GM18520 (cell line): ENCODE results near the gene IGF2BP2.

Experiments used
- ATAC-seq: cut with Tn5 transposase; IDR thresholded peaks from one replicate; pipeline ENCODE4 v1.9.1; 2021; ENCODE audit not compliant: unreplicated experiment

Gene IGF2BP2

DNA sequence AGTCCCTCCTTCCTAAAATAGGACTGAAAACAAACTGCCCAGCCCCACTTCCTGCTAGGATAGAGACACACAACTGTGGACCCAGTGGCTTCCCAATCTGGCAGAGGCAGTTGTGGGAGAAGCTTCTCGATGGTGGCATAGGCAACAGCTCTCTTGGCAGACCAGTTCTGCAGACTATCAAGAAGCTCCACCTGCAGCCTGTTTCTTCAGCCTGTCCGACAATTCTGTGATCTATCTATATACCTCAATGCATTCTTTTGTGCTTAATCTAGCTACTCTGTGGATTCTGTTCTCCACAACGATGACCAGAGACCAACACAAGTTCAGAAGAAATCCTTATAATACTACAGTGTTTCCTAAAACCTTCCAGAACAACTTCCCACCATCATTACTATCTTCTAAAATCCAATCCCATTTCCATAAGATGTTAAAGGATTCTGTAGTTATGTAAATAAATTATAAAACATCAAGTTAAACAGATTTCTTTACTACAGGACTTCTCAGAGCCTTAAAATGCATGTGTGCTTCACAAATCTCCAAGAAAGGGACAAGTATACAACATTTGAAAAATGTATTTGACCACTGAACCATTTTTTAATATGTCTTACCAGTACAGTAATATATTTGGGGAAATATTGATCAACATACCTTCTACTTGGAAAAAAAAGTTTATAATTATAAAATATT lies 57.7 kb downstream of the IGF2BP2 start:
- ATAC-seq: no peak

DNA sequence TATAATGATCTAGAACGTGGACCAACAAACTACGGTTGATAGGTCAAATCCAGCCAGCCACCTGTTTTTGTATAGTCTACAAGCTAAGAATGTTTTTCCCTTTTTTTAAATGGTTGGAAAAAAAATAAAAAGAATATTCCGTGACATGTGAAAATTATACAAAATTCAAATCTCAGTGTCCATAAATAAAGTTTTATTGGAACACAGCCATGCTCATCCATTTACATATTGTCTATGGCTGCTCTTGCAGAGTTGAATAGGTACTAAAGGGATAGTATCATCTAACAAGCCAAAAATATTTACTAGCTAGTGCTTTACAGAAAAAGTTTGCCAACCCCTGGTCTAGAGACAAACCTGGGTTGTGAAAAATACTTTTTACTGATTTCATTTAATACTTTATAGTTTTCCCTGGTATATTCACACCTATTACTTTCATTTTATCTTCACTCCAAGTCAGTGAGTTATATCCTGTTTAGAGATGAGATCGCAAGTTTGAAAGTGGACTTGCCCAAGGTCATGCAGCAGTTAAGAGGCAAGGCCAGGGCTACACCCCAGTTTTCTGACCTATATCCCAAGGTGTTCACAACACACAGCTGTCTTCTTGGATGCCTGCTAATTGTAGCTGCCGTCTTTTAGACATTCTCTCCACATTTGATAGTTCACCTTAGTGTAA lies 58.4 kb downstream of the IGF2BP2 start:
- no peak for ATAC-seq

DNA sequence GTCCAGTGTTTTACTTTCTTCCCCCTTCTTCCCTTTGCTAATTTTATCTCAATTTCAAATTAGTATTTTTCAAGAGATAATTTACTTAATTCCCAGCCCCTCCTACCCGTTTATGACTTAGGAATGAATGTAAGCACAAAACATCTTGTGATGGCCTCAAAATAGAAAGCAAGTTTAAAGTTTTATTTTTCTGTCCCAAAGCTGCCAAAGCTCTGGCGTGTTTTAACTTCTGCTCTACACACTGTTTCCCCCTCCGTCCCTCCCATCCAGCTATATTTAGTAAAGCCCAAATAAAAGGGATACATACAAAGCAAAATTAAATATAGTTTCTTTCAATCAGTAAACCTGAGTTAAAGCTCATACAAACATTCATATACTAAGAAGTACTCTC lies 59.9 kb downstream of the IGF2BP2 start:
- no peak for ATAC-seq

DNA sequence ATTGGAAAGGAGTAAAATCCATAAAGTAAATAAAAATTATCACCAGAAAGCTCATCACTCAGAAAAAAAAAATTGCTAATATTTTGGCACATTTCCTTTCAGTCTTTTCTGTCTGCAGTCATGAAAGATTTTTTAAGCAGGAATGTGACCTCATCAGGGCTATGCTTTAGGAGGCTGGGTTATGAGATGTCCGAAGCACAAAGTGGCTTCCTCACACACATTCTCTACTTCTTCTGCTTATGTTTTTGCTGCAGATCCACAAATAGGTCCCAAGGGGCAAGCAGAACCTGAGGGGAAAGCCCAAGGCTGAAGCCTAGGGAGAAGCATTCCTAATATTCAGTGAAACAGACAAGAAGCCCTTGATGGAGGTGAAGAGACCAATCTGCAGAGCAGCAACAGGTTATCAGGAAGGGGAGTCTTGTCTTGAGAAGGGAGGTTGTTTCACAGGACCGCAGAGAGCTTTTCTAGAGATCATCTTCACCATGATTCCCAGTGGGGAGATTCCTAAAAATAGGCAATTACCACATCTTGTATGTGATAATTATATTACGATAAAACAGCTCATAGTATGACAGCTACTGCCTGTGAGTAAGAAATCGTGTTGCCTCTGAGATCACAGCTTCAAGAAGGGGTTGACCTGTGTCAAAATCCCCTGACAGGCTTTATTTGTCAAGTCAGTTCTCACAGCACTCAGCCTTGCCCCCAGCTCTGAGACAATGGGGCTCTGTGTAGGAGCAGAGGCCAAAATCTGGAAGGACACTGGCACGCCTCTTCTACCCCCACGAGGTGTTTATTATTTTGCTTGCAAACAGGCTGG lies 60.5 kb downstream of the IGF2BP2 start:
- ATAC-seq: no peak

DNA sequence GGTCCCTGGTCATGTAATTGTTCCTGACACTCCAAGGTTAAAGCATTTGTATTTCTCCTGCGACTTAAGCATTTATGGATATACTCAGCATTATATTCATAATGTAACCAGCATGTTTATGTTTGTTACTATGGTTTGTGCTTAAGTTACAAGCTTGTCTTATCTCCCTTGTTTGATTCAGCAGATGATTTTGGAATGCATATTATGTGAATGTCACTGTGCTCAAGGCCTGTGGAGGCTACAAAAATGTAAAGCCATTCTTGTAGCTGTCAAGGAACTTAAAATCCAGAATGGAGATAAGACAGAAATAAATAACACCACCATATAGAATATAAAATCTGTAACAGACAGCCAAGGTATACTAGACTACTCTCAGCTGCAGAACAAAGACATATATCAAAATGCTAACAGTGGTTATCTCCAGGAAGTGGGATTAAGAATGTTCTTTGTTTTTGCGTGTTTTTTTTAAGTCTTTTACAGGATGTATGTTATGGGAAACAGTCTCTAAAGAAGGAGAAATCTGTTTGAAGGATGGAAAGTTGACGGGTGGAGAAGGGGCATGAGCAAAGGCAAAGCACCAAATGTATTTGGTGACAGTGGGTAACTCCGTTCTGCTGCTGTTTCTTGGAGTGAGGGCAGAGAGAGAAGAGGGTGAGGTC lies 61.4 kb downstream of the IGF2BP2 start:
- ATAC-seq: no peak

DNA sequence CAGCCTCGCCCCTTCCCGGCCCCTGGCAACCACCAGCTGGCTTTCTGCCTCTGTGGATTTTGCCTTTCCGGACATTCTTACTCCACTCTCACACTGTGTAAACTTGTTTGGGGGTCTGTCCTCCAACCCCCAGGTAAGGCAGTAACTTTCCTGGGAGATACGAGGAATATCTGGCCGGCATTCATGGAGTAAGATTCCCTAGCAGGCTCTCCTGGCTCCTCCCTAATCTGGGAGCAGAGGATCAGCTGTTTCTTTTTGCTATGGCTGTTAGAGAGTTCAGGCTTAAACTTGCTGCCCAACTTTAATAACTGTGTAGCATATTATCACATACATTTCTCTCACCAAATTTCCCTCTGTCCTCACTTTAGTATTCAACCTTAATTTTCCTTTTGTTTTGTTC lies 64.3 kb downstream of the IGF2BP2 start:
- ATAC-seq: no peak

DNA sequence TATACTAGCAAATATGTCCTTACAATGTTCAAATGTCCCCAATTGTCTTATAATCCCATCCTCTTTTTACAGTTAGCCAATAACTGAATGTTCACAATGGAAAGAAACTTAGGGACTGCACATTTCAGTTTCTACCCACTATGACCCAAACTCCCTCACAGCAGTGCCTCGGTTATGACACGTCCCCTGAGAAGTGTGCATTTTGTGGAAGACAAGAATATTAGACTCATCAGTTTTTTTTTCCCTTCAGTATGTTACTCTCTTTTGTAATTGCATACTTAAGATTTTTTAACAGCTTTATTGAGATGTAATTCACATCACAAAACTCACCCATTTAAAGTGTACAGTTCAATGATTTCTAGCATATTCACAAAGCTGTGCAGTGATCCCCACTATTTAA lies 64.8 kb downstream of the IGF2BP2 start:
- no peak for ATAC-seq

DNA sequence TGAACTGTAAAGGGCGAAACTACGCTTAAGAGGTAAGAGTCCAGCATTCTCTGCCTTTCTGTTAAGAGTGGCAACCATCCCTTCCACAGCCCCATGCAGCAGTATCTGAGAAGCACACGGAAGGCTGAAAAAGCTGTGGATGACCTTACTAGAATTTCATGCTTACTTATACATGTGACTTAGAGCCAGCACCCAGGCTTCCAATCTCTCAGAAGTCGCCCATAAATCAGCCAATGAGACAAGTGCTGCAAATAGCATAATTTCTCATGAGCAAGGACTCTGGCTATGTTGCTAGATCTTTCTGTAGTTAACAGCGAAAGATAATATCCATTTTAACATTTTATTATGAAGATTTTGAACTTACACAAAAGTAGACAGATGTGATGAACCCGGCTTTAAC lies 65.3 kb downstream of the IGF2BP2 start:
- no peak for ATAC-seq

DNA sequence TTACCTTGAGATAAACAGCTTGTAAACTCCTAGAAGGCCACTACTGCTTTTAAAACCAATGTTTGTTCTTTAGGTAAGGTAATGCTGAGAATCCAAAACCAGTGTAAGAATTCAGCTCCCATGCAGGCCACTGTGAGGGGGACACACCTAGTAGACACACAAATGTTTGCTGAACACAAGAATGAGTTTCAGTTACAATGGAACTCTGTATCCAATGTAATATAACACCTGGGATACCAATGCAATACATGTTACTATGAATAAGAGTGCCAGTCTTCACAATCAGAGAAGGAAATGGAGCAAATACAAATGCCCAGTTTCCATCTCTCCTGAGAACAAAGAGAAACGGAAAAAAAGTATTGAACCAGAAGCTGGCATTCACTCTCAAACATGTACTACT lies 65.9 kb downstream of the IGF2BP2 start:
- no peak for ATAC-seq

DNA sequence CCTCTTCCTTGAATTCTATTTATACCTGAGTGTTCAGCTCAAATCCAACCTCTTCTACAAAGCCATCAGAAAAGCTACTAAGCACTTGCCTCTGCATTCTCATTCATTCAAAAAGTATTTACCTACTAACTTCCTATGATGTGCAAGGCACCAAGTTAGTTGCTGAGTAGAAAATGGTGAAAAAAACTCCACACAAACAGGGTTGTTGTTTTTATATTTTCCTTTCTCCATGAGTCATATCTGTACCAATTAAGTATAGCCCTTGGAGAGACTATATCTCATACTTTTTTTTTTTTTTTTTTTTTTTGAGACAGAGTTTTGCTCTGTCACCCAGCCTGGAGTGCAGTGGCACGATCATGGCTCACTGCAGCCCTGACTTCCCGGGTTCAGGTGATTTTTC lies 67.7 kb downstream of the IGF2BP2 start:
- no peak for ATAC-seq

DNA sequence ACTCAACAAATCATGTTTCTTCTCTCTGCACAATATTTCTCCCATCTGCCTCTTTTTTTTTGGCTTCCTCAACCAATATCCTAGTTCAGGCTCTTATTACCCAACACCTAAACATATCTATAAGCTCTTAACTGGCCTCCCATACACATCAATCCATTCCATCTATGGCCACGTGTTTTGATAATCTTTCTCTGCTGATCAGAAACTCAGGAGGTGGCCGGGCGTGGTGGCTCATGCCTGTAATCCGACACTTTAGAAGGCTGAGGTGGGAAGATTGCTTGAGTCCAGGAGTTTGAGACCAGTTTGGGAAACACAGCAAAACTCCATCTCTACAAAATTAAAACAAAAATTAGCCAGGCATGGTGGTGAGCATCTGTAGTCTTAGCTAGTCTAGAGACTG lies 68.4 kb downstream of the IGF2BP2 start:
- ATAC-seq: no peak

DNA sequence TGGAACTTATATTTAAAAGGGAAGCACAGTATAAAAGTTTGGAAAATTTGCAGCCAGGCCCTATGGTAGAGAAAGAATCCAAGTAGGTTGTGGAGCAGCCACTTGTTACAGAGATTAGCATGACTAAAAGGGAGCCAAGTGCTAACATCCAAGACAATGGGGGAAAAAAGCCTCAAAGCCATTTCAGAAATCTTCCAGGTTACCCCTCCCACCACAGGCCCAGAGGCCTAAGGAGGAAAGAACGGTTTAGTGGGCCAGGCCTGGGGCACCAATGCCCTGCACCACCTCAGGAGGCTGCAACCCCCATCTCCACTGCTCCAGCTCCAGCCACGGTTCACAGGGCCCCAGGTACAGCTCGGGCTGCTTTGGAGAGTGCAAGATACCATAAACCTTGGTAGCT lies 69.9 kb downstream of the IGF2BP2 start:
- ATAC-seq: no peak

DNA sequence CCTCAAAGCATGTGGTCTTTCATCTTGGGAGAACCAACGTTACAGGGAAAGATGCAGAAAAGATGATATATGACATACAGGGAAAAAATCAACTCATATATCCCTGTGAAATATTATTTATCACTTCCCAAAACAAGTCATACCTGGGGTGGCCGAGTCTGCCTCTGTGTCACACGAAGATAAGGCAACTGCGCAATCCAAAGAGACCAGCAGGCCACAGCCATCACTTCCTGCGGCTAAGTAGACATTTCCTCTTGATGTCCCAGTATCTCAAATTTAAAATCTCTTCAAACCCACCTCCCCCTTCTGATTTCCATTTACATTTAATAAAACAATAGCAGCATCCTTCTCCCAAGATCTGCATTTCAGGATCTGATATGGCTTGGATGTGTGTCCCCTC lies 71.5 kb downstream of the IGF2BP2 start:
- no peak for ATAC-seq

DNA sequence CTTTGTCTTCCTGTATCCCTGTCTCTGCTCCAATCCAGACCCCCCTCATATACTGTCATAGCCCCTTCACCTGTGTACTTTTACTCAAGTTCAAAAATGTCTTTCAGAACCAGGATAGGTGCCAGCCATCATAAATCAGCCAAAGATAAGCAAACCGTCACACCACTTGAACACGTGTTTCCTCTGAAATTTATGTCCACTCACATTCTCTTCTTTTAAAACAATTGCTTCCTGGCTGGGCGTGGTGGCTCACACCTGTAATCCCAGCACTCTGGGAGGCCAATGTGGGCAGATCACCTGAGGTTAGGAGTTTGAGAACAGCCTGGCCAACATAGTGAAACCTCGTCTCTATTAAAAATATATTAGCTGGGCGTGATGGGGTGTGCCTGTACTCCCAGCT lies 74.1 kb downstream of the IGF2BP2 start:
- ATAC-seq: no peak

DNA sequence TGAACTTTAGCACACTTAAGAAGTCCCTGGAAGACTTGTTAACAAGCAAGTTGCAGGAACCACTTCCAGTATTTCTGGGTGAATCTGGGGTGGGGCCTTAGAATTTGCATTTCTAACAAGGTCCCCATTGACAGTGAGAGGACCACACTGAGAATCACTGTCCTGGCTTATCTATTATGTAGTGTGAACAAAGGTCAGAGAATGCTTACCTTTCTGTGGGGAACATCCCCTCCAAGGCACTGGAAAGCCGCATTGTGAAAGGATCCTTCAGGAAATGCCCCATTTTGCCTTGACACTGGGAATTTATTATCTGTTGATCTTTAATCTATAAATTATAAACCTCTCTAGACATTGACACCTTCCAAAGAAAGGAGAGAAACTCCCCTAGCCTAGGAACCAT lies 74.8 kb downstream of the IGF2BP2 start:
- ATAC-seq: no peak

DNA sequence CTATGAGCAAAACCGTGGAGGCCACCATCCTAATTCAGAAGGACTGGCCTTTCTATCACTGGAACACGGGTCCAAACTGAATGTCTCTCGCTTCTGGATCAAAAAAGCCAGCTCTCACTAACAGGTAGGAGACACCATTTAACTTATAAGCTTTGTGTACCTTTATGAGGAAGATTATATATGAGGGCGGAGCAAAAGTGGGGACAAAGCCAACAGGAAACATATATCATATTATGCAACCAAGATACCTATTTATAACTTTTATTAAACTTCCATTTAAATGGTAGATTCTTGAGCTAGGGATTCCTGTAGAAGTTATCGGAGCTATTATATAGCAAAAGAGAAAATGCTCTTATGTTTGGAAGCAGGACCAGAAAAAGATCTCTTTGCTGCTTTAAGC lies 78.4 kb downstream of the IGF2BP2 start:
- ATAC-seq: no peak

DNA sequence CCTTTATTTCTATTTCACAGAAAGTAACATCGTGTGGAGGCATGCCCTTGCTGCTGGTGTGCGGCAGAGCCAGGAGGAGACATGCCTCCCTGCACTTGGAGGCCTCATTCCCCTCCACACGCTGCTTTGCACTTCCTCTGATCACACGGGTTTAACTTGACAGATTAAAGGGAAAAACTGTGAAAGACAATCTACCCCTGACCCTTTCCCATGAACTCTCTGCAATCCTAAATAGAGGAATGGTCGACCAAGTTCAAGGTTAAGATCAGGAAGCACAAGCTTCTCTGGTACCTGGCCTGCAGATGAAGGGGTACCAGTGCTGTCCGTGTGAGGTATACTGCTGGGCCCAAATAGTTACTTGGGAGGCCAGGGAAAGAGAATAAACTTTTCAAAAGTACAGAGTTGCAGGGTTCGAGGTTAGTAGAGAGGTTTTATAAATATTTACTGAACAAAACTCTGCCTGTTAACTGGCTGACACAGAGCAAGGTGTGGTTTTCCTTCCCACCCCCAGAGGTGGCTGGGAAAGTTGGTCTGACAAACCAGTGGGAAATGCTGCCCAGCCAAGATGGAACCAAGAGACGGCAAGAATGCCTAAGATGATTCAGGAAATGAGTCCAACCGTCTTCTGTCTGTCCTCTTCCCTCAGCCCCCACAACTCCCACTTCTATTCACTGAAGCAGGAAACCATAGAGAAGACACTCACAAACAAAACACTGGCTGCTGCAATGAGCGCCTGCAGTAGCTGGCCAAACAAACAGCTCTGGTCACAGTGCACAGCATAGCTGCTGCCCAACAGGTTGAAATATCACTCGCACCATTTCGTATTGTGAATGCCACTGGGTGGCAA lies 79.6 kb downstream of the IGF2BP2 start:
- ATAC-seq: no peak

DNA sequence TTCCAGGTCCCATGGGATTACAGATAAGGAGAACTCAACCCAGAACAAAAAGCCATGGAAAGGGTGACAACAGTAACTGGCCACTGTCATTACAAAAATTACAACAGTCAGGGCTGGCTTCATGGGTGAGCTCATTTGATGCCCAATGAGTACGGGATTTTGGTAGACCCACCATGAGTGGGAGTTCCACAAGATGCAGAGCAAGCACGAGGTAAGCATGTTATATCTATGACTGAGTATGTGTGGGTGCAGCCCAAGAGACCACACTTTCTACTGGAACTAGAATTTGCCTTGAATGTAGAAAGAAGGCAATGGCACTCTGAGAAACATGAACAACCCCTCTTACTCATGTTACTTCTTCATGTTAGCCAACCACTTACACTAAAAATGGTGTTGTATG lies 83.3 kb downstream of the IGF2BP2 start:
- no peak for ATAC-seq

DNA sequence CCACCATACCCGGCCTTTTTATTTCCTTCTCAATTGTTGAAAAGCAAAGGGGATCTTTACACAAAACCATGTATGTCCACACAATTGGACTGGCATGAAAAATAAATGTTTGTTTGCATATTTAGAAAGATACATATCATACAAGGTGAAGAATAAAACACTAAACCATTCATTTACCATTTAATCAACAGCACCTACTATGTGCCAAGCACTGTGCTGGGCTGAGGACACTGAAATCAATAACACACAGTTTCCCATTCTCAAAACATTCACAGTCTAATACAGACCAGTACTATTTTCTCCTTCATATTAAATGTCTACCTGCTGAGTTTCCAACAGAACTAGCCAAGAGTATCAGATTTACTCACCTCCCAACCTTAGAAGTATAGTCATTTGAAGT lies 84.7 kb downstream of the IGF2BP2 start:
- no peak for ATAC-seq

DNA sequence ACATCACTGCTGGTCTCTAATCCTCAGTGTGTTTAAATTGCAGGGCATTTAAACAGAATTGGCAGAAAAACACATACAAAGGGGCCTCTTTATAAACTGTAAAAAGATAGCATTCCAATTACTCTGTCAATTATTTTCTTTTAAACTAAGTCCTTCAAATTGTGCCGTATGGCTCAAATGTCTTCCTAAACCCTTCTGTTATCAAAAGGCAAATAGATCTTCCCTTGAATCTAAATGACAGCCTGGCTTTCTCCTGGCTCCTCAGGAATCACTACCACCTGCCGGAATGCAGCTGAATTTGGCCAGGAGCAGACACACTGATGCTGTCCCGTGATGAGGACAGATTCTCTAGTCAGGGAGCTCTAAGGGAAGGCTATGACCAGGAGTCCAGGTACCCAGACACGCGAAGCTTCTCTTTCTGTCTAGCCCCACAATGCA lies 85.6 kb downstream of the IGF2BP2 start:
- no peak for ATAC-seq
